GM12891 (cell line): ENCODE results near the gene BCL2L13.
"Not testable (repeated sequence)": the region's sequence is repeated elsewhere in the genome, so short reads cannot be mapped to it uniquely, and the experiment has no call there.

Experiments
- DNase-seq: peaks from one replicate; pipeline ENCODE4 v3.0.0; 2011; ENCODE audit warnings: low spot score; ENCODE audit not compliant: insufficient read length
- FAIRE-seq: peaks from 2 replicates; lab custom pipeline; 2011; peaks lifted over from hg19 to GRCh38; lab: Jason Lieb, UNC
- PAX5 ChIP-seq: IDR thresholded peaks from 2 replicates; pipeline ENCODE4 v1.6.1; 2011; ENCODE audit warnings: low read length, moderate library complexity, mild to moderate bottlenecking; ENCODE audit not compliant: insufficient read depth, severe bottlenecking
- POLR2A ChIP-seq: IDR thresholded peaks from 2 replicates; pipeline ENCODE4 v1.6.1; 2011; ENCODE audit warnings: low read depth, low read length, control low read depth
- POLR2AphosphoS5 ChIP-seq: IDR thresholded peaks from 2 replicates; pipeline ENCODE4 v1.6.1; 2011; ENCODE audit warnings: low read depth, low read length, control low read depth
- POU2F2 ChIP-seq: IDR thresholded peaks from 2 replicates; pipeline ENCODE4 v1.6.1; 2011; ENCODE audit warnings: low read depth, mild to moderate bottlenecking, control low read depth, low read length, moderate library complexity
- SPI1 ChIP-seq: IDR thresholded peaks from 2 replicates; pipeline ENCODE4 v1.6.1; 2011; ENCODE audit warnings: low read depth, low read length, control low read depth
- TAF1 ChIP-seq: IDR thresholded peaks from 2 replicates; pipeline ENCODE4 v1.6.1; 2011; ENCODE audit warnings: low read depth, low read length, control low read depth

The BCL2L13 gene

GRCh38 chr22:17656870-17657395, 18.4 kb downstream of the BCL2L13 start:
- TF ChIP-seq SPI1 (no peak), PAX5 (no peak), POU2F2 (no peak), TAF1 (no peak), POLR2A (no peak), POLR2AphosphoS5 (no peak)
- FAIRE-seq (no peak), DNase-seq (no peak)

DNA sequence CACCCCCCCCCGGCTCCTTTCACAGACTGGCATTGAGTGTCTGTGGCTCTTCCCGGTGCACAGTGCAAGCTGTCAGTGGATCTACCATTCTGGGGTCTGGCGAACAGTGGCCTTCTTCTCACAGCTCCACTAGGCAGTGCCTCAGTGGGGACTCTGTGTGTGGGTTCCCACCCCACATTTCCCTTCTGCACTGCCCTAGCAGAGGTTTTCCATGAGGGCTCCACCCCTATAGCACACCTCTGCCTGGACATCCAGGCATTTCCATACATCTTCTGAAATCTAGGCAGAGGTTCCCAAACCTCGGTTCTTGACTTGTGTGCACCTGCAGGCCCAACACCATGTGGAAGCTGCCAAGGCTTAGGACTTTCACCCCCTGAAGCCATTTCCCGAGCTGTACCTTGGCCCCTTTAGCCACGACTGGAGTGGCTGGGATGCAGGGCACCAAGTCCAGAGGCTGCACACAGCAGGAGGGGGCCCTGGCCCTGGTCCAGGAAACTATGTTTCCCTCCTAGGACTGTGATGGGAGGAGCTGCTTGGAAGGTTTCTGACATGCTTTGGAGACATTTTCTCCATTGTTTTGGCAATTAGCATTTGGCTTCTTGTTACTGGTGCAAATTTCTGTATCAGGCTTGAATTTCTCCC, 26.0 kb downstream of the BCL2L13 start:
- TF ChIP-seq TAF1: no peak
- TF ChIP-seq SPI1: no peak
- TF ChIP-seq PAX5: no peak
- TF ChIP-seq POLR2AphosphoS5: no peak
- no peak for TF ChIP-seq POLR2A
- TF ChIP-seq POU2F2: no peak
- no peak for FAIRE-seq
- DNase-seq: no peak

GRCh38 chr22:17665248-17665647, 26.7 kb downstream of the BCL2L13 start:
- TF ChIP-seq POLR2A (no peak), POLR2AphosphoS5 (no peak), PAX5 (no peak), POU2F2 (no peak), TAF1 (no peak), SPI1 (no peak)
- DNase-seq (no peak), FAIRE-seq (no peak)

- no peak for FAIRE-seq
- no peak for DNase-seq
- TF ChIP-seq TAF1 (no peak), SPI1 (no peak), POLR2AphosphoS5 (no peak), PAX5 (no peak), POU2F2 (no peak), POLR2A (no peak)
Observed at GRCh38 chr22:17665854-17666253, 27.3 kb downstream of the BCL2L13 start.

- FAIRE-seq, DNase-seq: not testable (repeated sequence)
Observed at GRCh38 chr22:17671521-17672092, 33.0 kb downstream of the BCL2L13 start.

- DNase-seq (no peak), FAIRE-seq (peak; percentile 16)
- TF ChIP-seq TAF1 (no peak), POLR2A (no peak)
Observed at GRCh38 chr22:17672417-17672991, 33.9 kb downstream of the BCL2L13 start.

DNA sequence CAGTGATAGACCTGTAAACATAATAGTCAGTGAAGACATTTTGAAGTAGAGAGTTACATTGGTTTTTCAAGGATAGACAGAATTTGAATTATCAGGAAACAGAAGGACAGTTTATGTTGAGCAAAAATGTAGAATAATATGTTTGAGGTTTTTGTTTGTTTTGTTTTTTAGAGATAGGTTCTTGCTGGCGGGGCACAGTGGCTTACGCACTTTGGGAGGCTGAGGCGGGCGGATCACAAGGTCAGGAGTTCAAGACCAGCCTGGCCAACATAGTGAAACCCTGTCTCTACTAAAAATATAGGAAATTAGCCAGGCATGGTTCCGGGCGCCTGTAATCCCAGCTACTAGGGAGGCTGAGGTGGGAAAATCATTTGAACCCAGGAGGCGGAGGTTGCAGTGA, 35.6 kb downstream of the BCL2L13 start:
- TF ChIP-seq POU2F2 (no peak), TAF1 (no peak), PAX5 (no peak), POLR2AphosphoS5 (no peak)
- FAIRE-seq (no peak), DNase-seq (no peak)

DNA sequence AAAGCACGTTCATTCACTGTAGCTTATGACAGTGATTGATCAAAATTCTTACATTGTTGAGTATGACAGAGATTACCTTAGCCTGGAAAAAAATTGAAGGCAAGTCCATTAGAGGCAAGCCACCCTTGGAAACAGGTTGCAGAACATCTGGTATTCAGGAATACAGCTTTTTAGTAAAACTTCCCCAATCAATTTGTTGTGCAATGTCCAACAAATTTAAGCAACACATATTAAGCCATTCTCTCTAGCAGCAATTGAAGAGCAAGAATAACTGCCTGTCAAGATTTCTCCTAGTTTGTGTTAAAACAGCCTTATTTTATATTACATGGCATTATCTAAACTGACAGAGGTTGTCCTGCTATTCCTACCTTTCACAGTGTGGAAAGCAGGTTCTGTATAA, 37.0 kb downstream of the BCL2L13 start:
- no peak for DNase-seq
- no peak for FAIRE-seq
- TF ChIP-seq POLR2A (no peak), POU2F2 (no peak), TAF1 (no peak), PAX5 (no peak), POLR2AphosphoS5 (no peak), SPI1 (no peak)

DNA sequence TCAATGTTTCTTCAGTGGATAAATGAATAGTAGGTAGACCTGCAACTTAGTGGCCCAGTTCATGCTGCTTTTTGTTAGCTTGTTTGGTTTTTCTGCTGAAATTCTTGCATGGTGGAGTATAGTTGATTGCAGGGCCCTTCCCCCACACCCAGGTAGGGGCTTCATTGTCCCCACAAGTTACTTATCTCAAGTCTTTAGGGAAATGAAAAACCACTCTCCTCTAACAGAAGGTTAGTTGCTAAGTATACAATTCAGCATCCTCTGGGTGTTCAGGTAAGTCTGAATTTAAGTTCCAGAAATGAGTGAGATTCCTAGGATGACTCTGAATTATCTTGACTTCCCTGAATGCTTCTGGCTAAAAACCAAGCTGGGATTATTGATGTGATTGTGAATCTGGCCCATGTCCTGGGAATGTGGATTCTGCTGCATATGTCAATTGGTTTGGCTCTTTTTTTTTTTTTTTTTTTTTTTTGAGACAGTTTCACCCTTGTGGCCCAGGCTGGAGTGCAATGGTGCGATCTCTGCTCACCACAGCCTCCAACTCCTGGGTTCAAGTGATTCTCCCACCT, 40.3 kb downstream of the BCL2L13 start:
- FAIRE-seq (peak; percentile 59), DNase-seq (no peak)
- TF ChIP-seq PAX5 (no peak), SPI1 (0 out of 2 replicates have a peak, but pooled peaks have one; percentile 2), POU2F2 (no peak)

DNA sequence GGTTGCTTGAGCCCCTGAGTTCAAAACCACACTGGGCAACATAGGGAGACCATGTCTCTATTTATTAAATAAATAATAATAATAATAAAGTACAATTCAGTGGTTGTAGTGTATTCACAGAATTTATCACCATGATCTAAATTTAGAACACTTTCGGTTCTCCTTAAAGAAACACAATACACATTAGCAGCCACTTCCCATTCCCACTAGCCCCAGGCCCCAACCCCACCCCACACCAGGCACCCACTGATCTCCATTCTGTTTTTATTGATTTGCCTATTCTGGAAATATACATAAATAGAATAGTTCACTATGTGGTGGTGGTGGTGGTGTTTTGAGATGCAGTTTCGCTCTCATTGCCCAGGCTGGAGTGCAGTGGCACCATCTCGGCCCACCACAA, 45.7 kb downstream of the BCL2L13 start:
- DNase-seq: no peak
- FAIRE-seq: no peak
- TF ChIP-seq POLR2AphosphoS5: no peak
- no peak for TF ChIP-seq TAF1
- no peak for TF ChIP-seq POLR2A
- TF ChIP-seq PAX5: no peak
- TF ChIP-seq POU2F2: no peak
- no peak for TF ChIP-seq SPI1
